Measurements from ENCODE around the gene HMOX1. TPM values are rescaled to one million over a fixed set of nuclear protein-coding genes. Genes with fewer than 3 reads are reported as not detected.

The HMOX1 gene
- total RNA-seq, 2 donors from 2014 or later = 9.3 to 32.0 TPM

- intact Hi-C loops (cut with DNase I) = no loop called here
- 89 to 93% methylated on average over 10 to 12 of the region's 12 CpGs for WGBS, 2 donors
- H3K27ac ChIP-seq = no peak overlapping the region
- H3K27me3 ChIP-seq = no peaks in the 10 kb centered on the region
- TF ChIP-seq, protein P1, sequence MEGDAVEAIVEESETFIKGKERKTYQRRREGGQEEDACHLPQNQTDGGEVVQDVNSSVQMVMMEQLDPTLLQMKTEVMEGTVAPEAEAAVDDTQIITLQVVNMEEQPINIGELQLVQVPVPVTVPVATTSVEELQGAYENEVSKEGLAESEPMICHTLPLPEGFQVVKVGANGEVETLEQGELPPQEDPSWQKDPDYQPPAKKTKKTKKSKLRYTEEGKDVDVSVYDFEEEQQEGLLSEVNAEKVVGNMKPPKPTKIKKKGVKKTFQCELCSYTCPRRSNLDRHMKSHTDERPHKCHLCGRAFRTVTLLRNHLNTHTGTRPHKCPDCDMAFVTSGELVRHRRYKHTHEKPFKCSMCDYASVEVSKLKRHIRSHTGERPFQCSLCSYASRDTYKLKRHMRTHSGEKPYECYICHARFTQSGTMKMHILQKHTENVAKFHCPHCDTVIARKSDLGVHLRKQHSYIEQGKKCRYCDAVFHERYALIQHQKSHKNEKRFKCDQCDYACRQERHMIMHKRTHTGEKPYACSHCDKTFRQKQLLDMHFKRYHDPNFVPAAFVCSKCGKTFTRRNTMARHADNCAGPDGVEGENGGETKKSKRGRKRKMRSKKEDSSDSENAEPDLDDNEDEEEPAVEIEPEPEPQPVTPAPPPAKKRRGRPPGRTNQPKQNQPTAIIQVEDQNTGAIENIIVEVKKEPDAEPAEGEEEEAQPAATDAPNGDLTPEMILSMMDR (IDR thresholded peaks at IDR 0.05) = no peak
- TF ChIP-seq POLR2A (IDR thresholded peaks at IDR 0.05) = no peak
- H3K4me1 ChIP-seq = no peaks in the 10 kb centered on the region
- H3K36me3 ChIP-seq (replicated peaks in 1 of 2; ENCODE audit: insufficient read depth in 1 of 2, low read depth in 2 of 2) = peaks cover 4 to 25% of the 10 kb centered on the region in 2 donors
- no peaks in the 10 kb centered on the region for H3K9me3 ChIP-seq
- no peak overlapping the region for H3K4me3 ChIP-seq
- ATAC-seq = no peak
- no peak for DNase-seq
Measured at GRCh38 chr22:35421121-35421520, 40.2 kb downstream of the HMOX1 start.

GRCh38 chr22:35422145-35422544, 41.2 kb downstream of the HMOX1 start:
- WGBS, 2 donors = 89 to 91% methylated on average over 4 of the region's 4 CpGs

DNA sequence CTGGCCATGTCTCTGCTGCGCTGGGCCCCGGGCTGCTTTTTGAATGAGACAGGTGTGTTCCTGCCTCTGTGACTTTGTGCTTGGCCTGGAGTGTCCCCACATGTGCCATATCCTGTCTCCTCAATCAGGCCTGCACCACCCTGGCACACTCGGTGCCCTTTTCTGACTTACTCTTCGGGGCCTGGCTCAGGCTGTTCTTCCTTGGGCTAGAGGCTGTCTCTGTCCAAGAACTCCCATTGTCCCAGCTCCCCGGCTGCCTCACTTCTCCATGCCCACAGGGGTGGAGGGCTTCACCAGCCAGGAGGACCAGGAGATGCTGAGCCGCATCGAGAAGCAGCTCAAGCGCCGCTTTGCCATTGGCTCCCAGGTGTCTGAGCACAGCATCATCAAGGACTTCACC, 42.0 kb downstream of the HMOX1 start:
- Histone ChIP-seq H3K4me1 (no peaks in the 10 kb centered on the region), H3K27me3 (no peaks in the 10 kb centered on the region), H3K4me3 (no peak overlapping the region), H3K36me3 (replicated peaks in 1 of 2; ENCODE audit: insufficient read depth in 1 of 2, low read depth in 2 of 2) (peaks cover 0 to 18% of the 10 kb centered on the region in 2 donors), H3K9me3 (no peaks in the 10 kb centered on the region), H3K27ac (no peak overlapping the region)
- TF ChIP-seq, protein P1 (IDR thresholded peaks at IDR 0.05) = no peak
- TF ChIP-seq POLR2A (IDR thresholded peaks at IDR 0.05) = no peak
- WGBS, 2 donors = 86 to 94% methylated on average over 5 to 9 of the region's 9 CpGs
- DNase-seq (no peak), ATAC-seq (no peak)
- intact Hi-C loops (cut with DNase I) = no loop called here

More at GRCh38 chr22:35422145-35422544, 41.2 kb downstream of the HMOX1 start:
- Histone ChIP-seq H3K27me3 (no peaks in the 10 kb centered on the region), H3K36me3 (replicated peaks in 1 of 2; ENCODE audit: insufficient read depth in 1 of 2, low read depth in 2 of 2) (peaks cover 0 to 22% of the 10 kb centered on the region in 2 donors), H3K4me3 (no peak overlapping the region), H3K27ac (no peak overlapping the region), H3K4me1 (no peaks in the 10 kb centered on the region), H3K9me3 (no peaks in the 10 kb centered on the region)
- DNase-seq (no peak), ATAC-seq (no peak)
- intact Hi-C loops (cut with DNase I) = no loop called here
- TF ChIP-seq, protein P1 (IDR thresholded peaks at IDR 0.05) = no peak
- no peak for TF ChIP-seq POLR2A (IDR thresholded peaks at IDR 0.05)

GRCh38 chr22:35424081-35424480, 43.2 kb downstream of the HMOX1 start:
- Histone ChIP-seq H3K27ac (no peak overlapping the region), H3K4me1 (no peaks in the 10 kb centered on the region), H3K36me3 (replicated peaks in 1 of 2; ENCODE audit: insufficient read depth in 1 of 2, low read depth in 2 of 2) (peaks cover 0 to 15% of the 10 kb centered on the region in 2 donors), H3K9me3 (no peaks in the 10 kb centered on the region), H3K4me3 (no peak overlapping the region), H3K27me3 (no peaks in the 10 kb centered on the region)
- DNase-seq (no peak), ATAC-seq (no peak)
- 95% methylated on average over 5 to 14 of the region's 26 CpGs for WGBS, 2 donors
- intact Hi-C loops (cut with DNase I) = no loop called here
- no peak for TF ChIP-seq POLR2A (IDR thresholded peaks at IDR 0.05)
- TF ChIP-seq, protein P1 (IDR thresholded peaks at IDR 0.05) = no peak

- 56 to 85% methylated on average over 2 to 7 of the region's 7 CpGs for WGBS, 2 donors
- no peak overlapping the region for H3K4me3 ChIP-seq
- H3K4me1 ChIP-seq = no peaks in the 10 kb centered on the region
- intact Hi-C loops (cut with DNase I) = loop anchor here (5.0 kb wide), 1 partner anchor 153 kb away; no protein-coding TSS in a partner anchor
- H3K36me3 ChIP-seq (replicated peaks in 1 of 2; ENCODE audit: insufficient read depth in 1 of 2, low read depth in 2 of 2) = peaks cover 0 to 13% of the 10 kb centered on the region in 2 donors
- H3K27ac ChIP-seq = no peak overlapping the region
- TF ChIP-seq, protein P1 (IDR thresholded peaks at IDR 0.05) = no peak
- TF ChIP-seq POLR2A (IDR thresholded peaks at IDR 0.05) = no peak
- ATAC-seq = no peak
- no peak for DNase-seq
- no peaks in the 10 kb centered on the region for H3K9me3 ChIP-seq
- H3K27me3 ChIP-seq = no peaks in the 10 kb centered on the region
Measured at GRCh38 chr22:35424761-35425160, 43.9 kb downstream of the HMOX1 start.
